Psoas muscle (tissue), 8 donors: ENCODE measurements around the gene CACNA1C. TPM values are rescaled to one million over a fixed set of nuclear protein-coding genes. Genes with fewer than 3 reads are reported as not detected.

Source experiments
- ATAC-seq, 4 donors: fragments of 200-7000 bp; cut with Tn5 transposase; one replicate each; pipeline ENCODE4 v1.9.1; 2020; ENCODE audit warnings: moderate library complexity in 3 of 4, mild to moderate bottlenecking in 2 of 4
- DNase-seq, 2 donors: peaks; one replicate each; pipeline ENCODE4 v3.0.0-alpha.2; 2020
- H3K27ac ChIP-seq: fragments of 200-600 bp; one replicate; pipeline ENCODE4 v1.8.0; 2022
- H3K27me3 ChIP-seq, 3 donors: fragments of 200-600 bp in 1 of 3; one replicate each; pipeline versions ENCODE4 v1.6.1 to v1.8.0; 2013 to 2022; ENCODE audit warnings: low read length in 2 of 3, mild to moderate bottlenecking in 2 of 3, moderate library complexity in 1 of 3; ENCODE audit not compliant: insufficient read depth in 3 of 3
- H3K36me3 ChIP-seq, 2 donors: fragments of 200-600 bp in 1 of 2; one replicate each; pipeline versions ENCODE4 v1.6.1 to v1.8.0; 2013 to 2022; ENCODE audit warnings: low read depth in 1 of 2, mild to moderate bottlenecking in 1 of 2, moderate library complexity in 1 of 2; ENCODE audit not compliant: insufficient read depth in 1 of 2
- H3K4me1 ChIP-seq: fragments of 200-600 bp; one replicate; pipeline ENCODE4 v1.8.0; 2022
- H3K4me3 ChIP-seq: fragments of 200-600 bp; one replicate; pipeline ENCODE4 v1.8.0; 2022; ENCODE audit warnings: mild to moderate bottlenecking
- H3K9me3 ChIP-seq: fragments of 200-600 bp; one replicate; pipeline ENCODE4 v1.8.0; 2022
- CTCF ChIP-seq: fragments of 200-600 bp; IDR thresholded peaks from one replicate; pipeline ENCODE4 v1.8.0; 2022; ENCODE audit warnings: antibody characterized with exemption
- WGBS, 3 donors: extraction: QIAGEN DNeasy Blood & Tissue Kit; methylation state at CpG; one replicate each; pipeline versions ENCODE4 v1.1.6 to v1.1.7; 2013; 5-methylcytosine and 5-hydroxymethylcytosine counted together
- intact Hi-C, 2 donors: fragments of 100-400 bp; cut with DNase I; formaldehyde crosslinking; loops; one replicate each; pipeline versions ENCODE4 v1.11.0 to v1.14.2; 2022
- polyA plus RNA-seq, 3 donors: library from polyadenylated mRNA; stranded (reverse); fragments of 200-250 nt; gene quantifications; one replicate each; pipeline ENCODE4 v1.2.3, GENCODE V29; 2013
- total RNA-seq, 4 donors: library from RNA; stranded (reverse); fragmentation: NEBNext Ultra II Directional in 2 of 4; extraction: Animal tissue kit (Norgen Biotek cat#: 25700) in 2 of 4; gene quantifications; one replicate each; pipeline versions ENCODE4 v1.2.1 to v1.2.4, GENCODE V29; 2021 to 2023
- donor health status: healthy with polysubstance abuse.
- donor health status: DM: no; HTN: no; CAD: no; lungs with moderate emphysema.
- donor health status: Bipolar disorder and iron deficiency.
- donor health status: healthy.
- donor health status: DM: yes; HTN: yes; CAD: no.
- donor health status: DM: no; HTN: no; CAD: no.
- donor health status: DM: no; HTN: no; CAD: no.
- donor health status: DM: yes; HTN: yes; CAD: no.

CACNA1C gene
- total and polyA plus RNA-seq, 7 donors, result 0.26 to 2.9 (median 0.95) TPM

GRCh38 chr12:2120982-2121758 lies 68.4 kb downstream of the CACNA1C start:
- TF ChIP-seq CTCF, result no peak
- ATAC-seq, result no peak
- intact Hi-C loops, result no loop called here
- Histone ChIP-seq H3K36me3 (no peaks in the 10 kb centered on the region), H3K27me3 (peaks cover 0 to 1% (median 0%) of the 10 kb centered on the region in 3 donors), H3K4me3 (no peak overlapping the region), H3K27ac (no peak overlapping the region), H3K9me3 (no peaks in the 10 kb centered on the region), H3K4me1 (no peaks in the 10 kb centered on the region)
- no peak for DNase-seq
- 73 to 81% (median 74%) methylated on average over 20 of the region's 20 CpGs for WGBS, 3 donors

- ATAC-seq (no peak), DNase-seq (no peak)
- no peaks in the 10 kb centered on the region for H3K36me3 ChIP-seq
- H3K4me1 ChIP-seq, result no peaks in the 10 kb centered on the region
- peaks cover 0 to 3% (median 0%) of the 10 kb centered on the region in 3 donors for H3K27me3 ChIP-seq
- H3K9me3 ChIP-seq, result no peaks in the 10 kb centered on the region
- no peak overlapping the region for H3K27ac ChIP-seq
- no peak for TF ChIP-seq CTCF
- no peak overlapping the region for H3K4me3 ChIP-seq
- intact Hi-C loops, result no loop called here
- WGBS, 3 donors, result 83 to 87% (median 86%) methylated on average over 13 of the region's 13 CpGs
Measured at GRCh38 chr12:2124466-2125023, 71.8 kb downstream of the CACNA1C start.

GRCh38 chr12:2125651-2126522 lies 73.1 kb downstream of the CACNA1C start:
- TF ChIP-seq CTCF, result no peak
- WGBS, 3 donors, result 80 to 83% (median 81%) methylated on average over 11 of the region's 11 CpGs

GRCh38 chr12:2126676-2127406 lies 74.1 kb downstream of the CACNA1C start:
- DNase-seq (no peak), ATAC-seq (no peak)
- peaks cover 0 to 3% (median 0%) of the 10 kb centered on the region in 3 donors for H3K27me3 ChIP-seq
- no peak overlapping the region for H3K27ac ChIP-seq
- intact Hi-C loops, result no loop called here
- H3K4me1 ChIP-seq, result no peaks in the 10 kb centered on the region
- WGBS, 3 donors, result 72 to 76% (median 74%) methylated on average over 8 of the region's 8 CpGs
- no peaks in the 10 kb centered on the region for H3K9me3 ChIP-seq
- no peaks in the 10 kb centered on the region for H3K36me3 ChIP-seq
- no peak overlapping the region for H3K4me3 ChIP-seq
- TF ChIP-seq CTCF, result no peak

More at GRCh38 chr12:2125651-2126522, 73.1 kb downstream of the CACNA1C start:
- intact Hi-C loops, result no loop called here
- no peaks in the 10 kb centered on the region for H3K4me1 ChIP-seq
- H3K4me3 ChIP-seq, result no peak overlapping the region
- H3K27me3 ChIP-seq, result peaks cover 0 to 3% (median 0%) of the 10 kb centered on the region in 3 donors
- no peaks in the 10 kb centered on the region for H3K36me3 ChIP-seq
- no peak for ATAC-seq
- H3K9me3 ChIP-seq, result no peaks in the 10 kb centered on the region
- DNase-seq, result no peak
- H3K27ac ChIP-seq, result no peak overlapping the region
